IMR-90 (cell line): ENCODE results near the gene PTK7.

Experiments
- CHD1 ChIP-seq: IDR thresholded peaks from 2 replicates; pipeline ENCODE4 v1.6.1; 2012; ENCODE audit warnings: low read depth, low read length, improper control_type of control experiment
- CTCF ChIP-seq: conservative IDR thresholded peaks from 2 replicates; pipeline ENCODE4 v1.5.1; 2012; ENCODE audit warnings: mild to moderate bottlenecking, low read depth, low read length, improper control_type of control experiment
- ELK1 ChIP-seq: fragments of 150-350 bp; IDR thresholded peaks from 2 replicates; pipeline ENCODE4 v1.6.1; 2016; ENCODE audit warnings: low read depth, mild to moderate bottlenecking, low read length, moderate library complexity, borderline replicate concordance
- FOS ChIP-seq: fragments of 150-350 bp; IDR thresholded peaks from 2 replicates; pipeline ENCODE4 v1.6.1; 2016; ENCODE audit warnings: low read depth, low read length
- MAFK ChIP-seq: IDR thresholded peaks from 2 replicates; pipeline ENCODE4 v1.6.1; 2012; ENCODE audit warnings: low read depth, low read length, improper control_type of control experiment
- POLR2A ChIP-seq: IDR thresholded peaks from 2 replicates; pipeline ENCODE4 v1.6.1; 2012; ENCODE audit warnings: mild to moderate bottlenecking, low read depth, low read length
- RFX5 ChIP-seq: IDR thresholded peaks from 2 replicates; pipeline ENCODE4 v1.8.0; 2012; ENCODE audit warnings: low read depth, mild to moderate bottlenecking, low read length, moderate library complexity
- SMC3 ChIP-seq: fragments of 150-350 bp; IDR thresholded peaks from 2 replicates; pipeline ENCODE4 v1.6.1; 2016; ENCODE audit warnings: low read depth, mild to moderate bottlenecking, antibody characterized with exemption, low read length, moderate library complexity
- USF2 ChIP-seq: fragments of 150-350 bp; IDR thresholded peaks from 2 replicates; pipeline ENCODE4 v1.6.1; 2017; ENCODE audit warnings: mild to moderate bottlenecking, antibody characterized with exemption, low read length, low read depth

- TF ChIP-seq CTCF (no peak), POLR2A (no peak), USF2 (no peak), FOS (no peak), SMC3 (no peak), CHD1 (no peak), RFX5 (no peak), MAFK (no peak), ELK1 (no peak)
These were observed 20.1 kb upstream of the PTK7 start for GRCh38 chr6:43055966-43056365.
